GM19193 (cell line): ENCODE results near the gene RBM12.

Experiments used
- POLR2A ChIP-seq: IDR thresholded peaks from 4 replicates; pipeline ENCODE4 v1.6.1; 2011; ENCODE audit not compliant: insufficient read depth, insufficient read length; ENCODE audit errors: extremely low read depth

RBM12 gene

GRCh38 chr20:35699127-35699956, 34.6 kb upstream of the RBM12 start, which contains the start of the genes NFS1 and ROMO1:
Gene NFS1, minus strand, starts transcription at chr20:35699352. Its CDS starts 64 bp downstream, at chr20:35699288.
Gene ROMO1, plus strand, starts transcription at chr20:35699405. Its CDS starts 228 bp downstream, at chr20:35699633.
- TF ChIP-seq POLR2A: peak; percentile 82

DNA sequence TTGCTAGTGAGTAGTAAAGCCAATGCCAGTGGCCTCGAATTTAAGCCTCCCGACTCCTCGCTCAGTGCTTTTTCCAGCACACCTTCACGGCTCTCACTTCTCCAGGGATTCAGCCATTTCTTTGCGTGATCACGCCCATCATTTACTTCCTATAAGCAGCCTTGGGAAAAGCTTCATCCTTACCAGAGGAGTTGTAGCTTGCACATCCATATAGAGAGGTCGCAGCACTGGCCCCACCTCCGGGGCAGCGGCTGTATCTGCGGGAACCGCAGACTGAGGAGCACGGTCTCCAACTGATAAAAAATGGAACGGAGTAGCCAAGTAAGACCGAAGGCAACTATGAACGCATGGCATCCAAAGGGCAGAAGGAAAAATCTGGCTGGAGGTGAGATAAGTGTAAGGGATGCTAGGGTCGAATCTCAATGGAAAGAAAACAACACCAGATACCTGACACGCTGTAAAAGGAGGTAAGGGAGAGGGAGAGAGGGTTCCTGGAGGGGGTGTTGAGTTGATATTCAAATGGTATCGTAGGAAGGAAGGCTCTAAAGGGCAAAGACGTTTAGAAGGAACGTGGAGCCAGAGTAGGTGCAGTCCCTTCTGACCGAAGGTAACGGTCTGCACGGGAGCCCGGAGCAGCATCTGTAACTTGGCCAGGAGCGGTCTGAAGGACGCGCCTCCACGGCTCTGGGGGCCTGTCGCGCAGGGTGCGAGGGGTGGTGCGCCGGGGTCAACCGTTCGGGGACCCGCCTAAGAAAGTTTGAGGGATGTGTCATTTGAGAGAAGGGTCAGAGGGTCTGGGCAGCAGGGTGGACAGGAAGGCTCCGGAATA, 33.8 kb upstream of the RBM12 start:
- TF ChIP-seq POLR2A: no peak

- no peak for TF ChIP-seq POLR2A
Observed at GRCh38 chr20:35697696-35698297, 33.1 kb upstream of the RBM12 start.

DNA sequence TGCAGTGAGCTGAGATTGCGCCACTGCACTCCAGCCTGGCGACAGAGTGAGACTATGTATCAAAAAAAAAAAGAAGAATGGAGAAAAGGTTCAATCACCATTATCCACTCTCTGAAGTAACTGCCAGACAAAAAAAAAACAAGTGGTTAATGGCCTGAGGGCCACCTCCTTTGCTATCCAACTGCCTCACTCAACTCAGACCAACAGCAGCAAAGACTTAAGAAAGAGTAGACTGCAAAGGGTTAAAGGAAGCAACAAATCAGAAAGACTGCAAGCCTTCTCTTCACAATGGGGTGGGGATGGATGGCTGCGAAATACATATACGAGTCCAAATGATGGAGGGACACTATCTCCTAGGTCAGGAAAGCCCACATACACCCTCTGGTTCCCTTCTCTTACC, 31.3 kb upstream of the RBM12 start:
- no peak for TF ChIP-seq POLR2A

DNA sequence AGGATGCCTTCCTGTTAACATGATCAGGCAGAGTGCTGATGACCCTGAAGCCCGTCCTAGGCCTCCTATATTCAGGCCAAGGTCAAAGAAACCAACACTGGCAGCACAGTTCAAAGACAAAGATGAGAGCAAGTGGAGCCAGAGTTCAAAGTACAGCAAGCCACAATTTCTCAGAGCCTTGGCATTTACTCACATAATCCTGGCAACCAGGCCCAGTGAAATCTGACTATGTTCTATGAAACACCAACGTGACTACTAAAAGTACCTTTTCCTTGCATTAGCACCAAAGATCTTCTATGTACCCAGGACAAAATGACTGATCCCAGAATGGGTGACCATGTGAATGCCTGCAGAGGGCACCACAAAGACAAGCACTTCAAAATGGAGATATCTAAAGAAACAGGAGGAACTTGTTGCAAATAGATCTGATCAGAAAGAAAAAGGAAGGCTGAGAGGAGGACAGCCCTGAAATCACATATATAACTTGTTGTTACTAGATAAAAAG, 30.6 kb upstream of the RBM12 start:
- TF ChIP-seq POLR2A: no peak

DNA sequence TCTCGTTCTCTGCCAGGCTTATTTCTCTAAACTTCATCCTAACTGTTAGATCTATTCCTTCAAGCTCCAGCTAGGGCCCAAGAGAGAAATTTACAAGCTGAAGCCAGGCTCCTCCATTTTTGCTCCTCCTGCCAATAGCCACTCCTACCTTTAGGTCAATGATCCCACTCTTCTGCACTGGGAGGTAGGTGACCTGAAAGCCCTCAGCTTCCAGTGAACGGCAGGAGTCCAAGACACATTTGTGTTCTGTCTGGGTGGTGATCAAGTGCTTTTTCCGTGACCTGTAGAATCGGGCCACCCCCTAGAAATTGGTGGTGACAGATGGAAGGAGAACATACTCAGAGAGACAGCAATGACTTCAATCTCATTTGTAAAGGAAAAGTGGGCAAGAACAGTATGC, 25.6 kb upstream of the RBM12 start:
- no peak for TF ChIP-seq POLR2A

- no peak for TF ChIP-seq POLR2A
Observed at GRCh38 chr20:35681960-35682359, 17.3 kb upstream of the RBM12 start.

DNA sequence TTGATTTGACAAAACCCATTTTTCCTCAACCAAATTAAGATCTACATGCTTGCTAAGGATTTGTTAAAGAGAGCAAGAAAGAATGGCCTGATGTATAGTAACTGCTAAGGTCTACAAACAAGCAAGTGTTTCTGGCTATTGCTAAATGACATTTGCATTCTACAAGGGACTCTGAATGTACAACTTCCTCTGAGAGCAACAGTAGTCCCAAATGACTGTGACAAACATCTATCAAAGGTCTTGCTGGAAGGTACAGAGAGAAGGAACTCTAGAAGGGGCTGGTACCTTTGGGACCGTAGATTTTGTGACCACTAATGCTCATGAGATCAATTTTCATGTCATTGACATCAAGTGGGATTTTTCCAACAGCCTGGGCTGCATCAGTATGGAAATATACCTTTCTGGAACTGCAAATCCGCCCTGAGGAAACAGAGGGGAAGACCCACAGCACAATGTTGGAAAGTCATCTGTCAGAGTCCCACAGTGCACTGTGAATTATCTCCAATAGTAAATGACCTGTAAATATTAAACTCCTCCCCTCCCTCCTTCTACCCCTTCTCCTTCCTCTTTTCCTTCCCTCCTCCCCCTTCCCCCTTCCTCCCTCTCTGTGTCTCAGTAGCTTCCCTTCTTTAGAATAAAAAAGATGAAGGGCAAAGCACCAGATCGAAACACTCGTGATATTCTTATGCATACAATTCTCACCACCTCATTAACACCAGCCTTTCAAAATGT, 15.9 kb upstream of the RBM12 start:
- no peak for TF ChIP-seq POLR2A

DNA sequence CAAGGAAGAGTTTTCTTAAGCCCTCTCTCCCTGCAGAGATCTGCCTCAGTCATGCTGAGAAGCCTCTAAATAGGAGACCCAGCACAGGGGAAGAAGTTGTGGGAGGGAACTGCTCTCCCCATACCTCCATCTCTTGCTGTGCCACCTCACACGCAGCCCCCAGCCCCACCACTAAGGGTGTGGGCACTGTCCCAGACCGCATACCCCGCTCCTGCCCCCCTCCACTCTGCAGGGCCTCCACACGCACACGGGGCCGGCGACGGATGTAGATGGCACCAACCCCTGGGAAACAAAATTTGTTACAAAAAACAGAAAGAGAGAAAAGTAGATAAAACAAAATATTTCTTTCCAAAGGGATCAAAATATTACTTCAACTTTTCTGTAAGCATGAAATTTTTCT, 10.2 kb upstream of the RBM12 start:
- TF ChIP-seq POLR2A: no peak

DNA sequence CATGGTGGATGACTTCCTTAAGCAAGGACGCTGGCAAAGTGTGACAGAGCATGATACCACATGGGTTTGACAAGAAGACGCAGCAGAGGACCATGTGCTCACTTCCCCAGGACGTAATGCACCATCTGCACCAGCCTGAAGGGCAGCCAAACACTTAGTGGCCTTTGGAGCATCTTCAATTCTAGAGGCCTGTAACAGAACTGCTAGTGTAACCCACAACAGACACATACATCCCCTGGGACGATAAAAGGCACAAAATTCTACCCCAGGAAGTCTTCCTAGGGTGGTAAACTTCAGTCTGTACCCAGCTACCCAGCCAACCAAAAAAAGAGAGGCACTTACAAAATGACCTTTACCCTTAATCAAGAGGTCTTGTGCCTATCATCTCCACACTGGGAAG, 9.2 kb upstream of the RBM12 start:
- no peak for TF ChIP-seq POLR2A

GRCh38 chr20:35669681-35670080, 5.0 kb upstream of the RBM12 start:
- TF ChIP-seq POLR2A: no peak

DNA sequence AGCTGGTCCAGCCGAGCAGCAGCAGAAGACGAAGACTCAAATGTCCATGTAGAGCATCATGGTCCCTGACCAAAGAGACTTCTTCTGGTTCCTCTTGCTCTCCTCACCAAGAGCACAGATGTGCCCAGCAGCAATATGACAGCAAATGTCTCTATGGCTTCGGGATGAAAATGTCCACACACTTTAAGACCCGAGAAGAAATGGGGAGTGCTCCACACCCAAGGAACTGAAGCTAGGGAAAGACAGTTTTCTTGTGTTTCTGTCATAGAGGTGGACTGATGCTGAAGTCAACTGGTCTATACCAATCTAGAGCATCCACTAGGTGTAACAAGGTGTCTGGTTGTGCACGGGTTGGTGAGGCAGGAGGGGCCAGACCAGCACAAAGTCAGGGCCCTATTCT, 4.5 kb upstream of the RBM12 start:
- TF ChIP-seq POLR2A: no peak

GRCh38 chr20:35665949-35666288, 1.2 kb upstream of the RBM12 start:
- TF ChIP-seq POLR2A: no peak

DNA sequence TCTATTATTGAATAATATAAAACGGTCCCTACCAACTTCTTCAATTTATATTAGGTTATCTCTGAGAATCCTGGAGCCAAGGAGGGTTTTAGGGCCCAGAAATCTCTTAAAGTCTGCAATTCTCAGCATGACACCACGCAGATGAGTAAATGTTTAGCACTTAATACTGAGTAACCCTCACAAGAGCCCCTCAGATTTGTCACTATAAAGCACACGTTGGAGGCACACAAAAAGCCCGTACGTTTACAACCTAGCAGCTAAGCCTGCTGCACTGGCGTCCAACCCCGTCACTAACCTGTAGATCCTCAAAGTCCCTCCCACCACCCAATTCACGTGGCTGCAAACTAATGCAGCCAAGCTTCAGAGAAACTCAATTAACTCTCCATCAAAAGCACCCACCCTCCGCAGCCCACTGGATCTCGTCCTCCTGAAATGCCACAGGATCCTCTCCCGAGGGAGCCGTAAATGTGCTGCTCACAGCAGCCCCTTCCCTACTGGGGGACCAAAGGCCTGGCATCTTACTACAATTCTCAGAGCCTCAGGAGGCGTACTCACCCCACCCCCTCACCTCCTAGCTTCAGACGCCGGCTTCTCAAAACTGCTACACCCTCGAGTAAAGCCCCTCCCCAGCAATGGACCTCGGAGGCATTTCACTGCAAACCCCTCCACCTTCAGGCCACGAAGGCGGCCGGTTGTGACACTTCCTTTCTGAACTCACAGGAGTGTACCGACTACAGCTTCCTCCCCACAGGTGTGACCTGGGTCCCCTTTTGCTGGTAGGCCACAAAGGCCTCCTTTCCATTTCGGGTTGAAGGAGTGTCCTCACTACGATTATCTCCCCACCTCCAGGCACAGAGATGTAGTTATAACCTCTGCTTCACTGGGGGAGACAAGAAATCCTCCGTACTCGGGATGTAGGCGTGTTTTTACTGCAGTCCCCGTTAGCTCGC, 909 bp downstream of the RBM12 start:
- peak; percentile 32 for TF ChIP-seq POLR2A

DNA sequence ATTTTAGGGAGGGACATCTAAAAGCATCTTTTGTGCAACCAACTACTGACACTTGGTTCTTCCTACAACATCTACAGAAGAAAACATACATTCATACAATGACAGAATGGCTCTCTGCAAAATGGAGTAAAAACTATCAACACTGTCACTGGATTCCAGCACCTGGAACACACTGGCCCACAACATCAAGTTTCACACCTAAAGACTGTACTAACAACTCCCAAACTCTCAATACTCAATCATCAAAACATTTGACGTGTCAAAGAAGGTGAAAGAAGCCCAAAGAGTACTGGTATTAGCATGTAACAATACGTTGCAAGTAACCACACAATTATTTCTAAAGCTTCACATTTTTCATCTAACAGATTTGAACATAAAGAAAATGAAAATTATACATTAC, 2.1 kb downstream of the RBM12 start:
- TF ChIP-seq POLR2A: no peak
